HEK293T (cell line): ENCODE results near the gene OSER1.

ENCODE experiments used
- CTCF ChIA-PET: fragments of 350-600 bp; formaldehyde crosslinking; extraction: SDS; loops from one replicate; lab custom pipeline; 2021; ENCODE audit warnings: antibody characterized with exemption, inconsistent platforms; lab: Yijun Ruan, JAX
- POLR2A ChIA-PET: fragments of 350-600 bp; formaldehyde crosslinking; extraction: SDS; loops from one replicate; lab custom pipeline; 2020; ENCODE audit warnings: antibody characterized with exemption, inconsistent platforms; lab: Yijun Ruan, JAX
- DNase-seq: peaks from one replicate; pipeline ENCODE4 v3.0.0; 2012; ENCODE audit warnings: mixed read lengths; ENCODE audit errors: extremely low spot score
- ARNT ChIP-seq: fragments of 450-650 bp; IDR thresholded peaks from 2 replicates; pipeline ENCODE4 v1.6.1; 2017; ENCODE audit warnings: mild to moderate bottlenecking
- BHLHE40 ChIP-seq: fragments of 450-650 bp; IDR thresholded peaks from 2 replicates; pipeline ENCODE4 v1.6.1; 2016; ENCODE audit warnings: mild to moderate bottlenecking, moderate library complexity, borderline replicate concordance
- CTBP1 ChIP-seq: fragments of 450-650 bp; IDR thresholded peaks from 2 replicates; pipeline ENCODE4 v1.6.1; 2016; ENCODE audit warnings: borderline replicate concordance
- ELF4 ChIP-seq: fragments of 450-650 bp; IDR thresholded peaks from 2 replicates; pipeline ENCODE4 v1.6.1; 2017; ENCODE audit warnings: antibody characterized with exemption
- FOXA1 ChIP-seq: fragments of 450-650 bp; IDR thresholded peaks from 2 replicates; pipeline ENCODE4 v1.6.1; 2016; ENCODE audit warnings: mild to moderate bottlenecking
- FOXK2 ChIP-seq: fragments of 450-650 bp; IDR thresholded peaks from 2 replicates; pipeline ENCODE4 v1.6.1; 2016; ENCODE audit warnings: mild to moderate bottlenecking
- FOXM1 ChIP-seq: fragments of 450-650 bp; IDR thresholded peaks from 2 replicates; pipeline ENCODE4 v1.6.1; 2017; ENCODE audit warnings: mild to moderate bottlenecking, borderline replicate concordance
- HDGF ChIP-seq: fragments of 450-650 bp; IDR thresholded peaks from 2 replicates; pipeline ENCODE4 v1.6.1; 2017; ENCODE audit warnings: antibody characterized with exemption, borderline replicate concordance
- L3MBTL2 ChIP-seq: fragments of 450-650 bp; conservative IDR thresholded peaks from 2 replicates; pipeline ENCODE4 v1.6.1; 2016; ENCODE audit warnings: mild to moderate bottlenecking
- LEF1 ChIP-seq: fragments of 450-650 bp; IDR thresholded peaks from 2 replicates; pipeline ENCODE4 v1.6.1; 2017; ENCODE audit warnings: mild to moderate bottlenecking, borderline replicate concordance
- NFRKB ChIP-seq: fragments of 450-650 bp; IDR thresholded peaks from 2 replicates; pipeline ENCODE4 v1.6.1; 2016; ENCODE audit warnings: mild to moderate bottlenecking, moderate library complexity
- PKNOX1 ChIP-seq: fragments of 450-650 bp; IDR thresholded peaks from 2 replicates; pipeline ENCODE4 v1.6.1; 2016
- SP1 ChIP-seq: fragments of 450-650 bp; IDR thresholded peaks from 2 replicates; pipeline ENCODE4 v1.6.1; 2017
- SUZ12 ChIP-seq: fragments of 450-650 bp; IDR thresholded peaks from 2 replicates; pipeline ENCODE4 v1.6.1; 2016; ENCODE audit warnings: mild to moderate bottlenecking
- TARDBP ChIP-seq: fragments of 450-650 bp; IDR thresholded peaks from 2 replicates; pipeline ENCODE4 v1.6.1; 2016
- ZNF384 ChIP-seq: fragments of 450-650 bp; IDR thresholded peaks from 2 replicates; pipeline ENCODE4 v1.6.1; 2016

Gene OSER1

GRCh38 chr20:44159125-44159524, 51.4 kb downstream of the OSER1 start:
- DNase-seq: no peak
- ChIA-PET POLR2A (no interaction called here), CTCF (no interaction called here)
- no peak for TF ChIP-seq FOXA1
- no peak for TF ChIP-seq LEF1
- TF ChIP-seq FOXM1: no peak
- TF ChIP-seq SUZ12: no peak
- TF ChIP-seq ZNF384: no peak
- TF ChIP-seq PKNOX1: no peak
- no peak for TF ChIP-seq ELF4
- no peak for TF ChIP-seq SP1
- TF ChIP-seq TARDBP: no peak

- TF ChIP-seq FOXA1 (no peak), FOXM1 (no peak), TARDBP (no peak), ZNF384 (no peak), BHLHE40 (no peak), FOXK2 (no peak), NFRKB (no peak), PKNOX1 (no peak), ELF4 (no peak)
- ChIA-PET POLR2A (no interaction called here), CTCF (no interaction called here)
- DNase-seq: no peak
Measured at GRCh38 chr20:44157061-44157460, 53.5 kb downstream of the OSER1 start.

- no peak for DNase-seq
- TF ChIP-seq L3MBTL2: no peak
- no peak for TF ChIP-seq ZNF384
- TF ChIP-seq NFRKB: no peak
- TF ChIP-seq CTBP1: no peak
- no peak for TF ChIP-seq BHLHE40
- no peak for TF ChIP-seq SP1
- no peak for TF ChIP-seq ARNT
- no peak for TF ChIP-seq SUZ12
- TF ChIP-seq PKNOX1: no peak
- no peak for TF ChIP-seq TARDBP
- TF ChIP-seq ELF4: no peak
- TF ChIP-seq FOXK2: no peak
- TF ChIP-seq HDGF: no peak
- no peak for TF ChIP-seq LEF1
- TF ChIP-seq FOXM1: no peak
- no peak for TF ChIP-seq FOXA1
- ChIA-PET POLR2A (no interaction called here), CTCF (interaction anchor here (0.6 kb wide), 1 partner anchor 253 kb away, joined by 4 read pairs; no protein-coding TSS in a partner anchor)
Measured at GRCh38 chr20:44154521-44155001, 56.0 kb downstream of the OSER1 start.

GRCh38 chr20:44153636-44154043, 56.9 kb downstream of the OSER1 start:
- POLR2A ChIA-PET: no interaction called here
- no peak for DNase-seq
- CTCF ChIA-PET: interaction anchor here (0.6 kb wide), 1 partner anchor 254 kb away, joined by 4 read pairs; no protein-coding TSS in a partner anchor
- no peak for TF ChIP-seq HDGF
- TF ChIP-seq TARDBP: no peak
- TF ChIP-seq ARNT: no peak
- TF ChIP-seq ZNF384: no peak
- no peak for TF ChIP-seq CTBP1
- no peak for TF ChIP-seq L3MBTL2
- TF ChIP-seq BHLHE40: no peak
- no peak for TF ChIP-seq FOXA1
- TF ChIP-seq FOXK2: no peak
- no peak for TF ChIP-seq SUZ12
- no peak for TF ChIP-seq NFRKB
- TF ChIP-seq PKNOX1: no peak
- no peak for TF ChIP-seq SP1
- TF ChIP-seq LEF1: no peak
- no peak for TF ChIP-seq ELF4
- no peak for TF ChIP-seq FOXM1

- ChIA-PET POLR2A (no interaction called here), CTCF (no interaction called here)
- DNase-seq: no peak
- TF ChIP-seq SP1 (no peak), FOXK2 (no peak), SUZ12 (no peak), TARDBP (no peak), ZNF384 (no peak), HDGF (no peak), CTBP1 (no peak), PKNOX1 (no peak), BHLHE40 (no peak), L3MBTL2 (no peak), FOXM1 (no peak), FOXA1 (no peak), NFRKB (no peak), LEF1 (no peak), ARNT (no peak), ELF4 (no peak)
Measured at GRCh38 chr20:44151621-44152416, 58.8 kb downstream of the OSER1 start.
